CD14-positive monocyte (primary cell): Measurements from ENCODE around the gene NAA25. TPM values are rescaled to one million over a fixed set of nuclear protein-coding genes. Genes with fewer than 3 reads are reported as not detected.

Experiments
- DNase-seq, 3 donors: peaks; one replicate each; pipeline ENCODE4 v3.0.0-alpha.2; 2011 to 2022
- H2AFZ ChIP-seq: 2 replicates; pipeline ENCODE4 v1.6.0; 2012; ENCODE audit warnings: mild to moderate bottlenecking, low read depth, low read length, inconsistent platforms; ENCODE audit not compliant: insufficient read depth, poor library complexity, severe bottlenecking
- H3K27ac ChIP-seq, 2 donors: 1 replicate in 1 of 2; 2 replicates in 1 of 2; pipeline ENCODE4 v1.5.1; 2012 to 2013; ENCODE audit warnings: low read length in 2 of 2, control low read depth in 1 of 2, inconsistent platforms in 1 of 2, low read depth in 1 of 2, mild to moderate bottlenecking in 1 of 2
- H3K27me3 ChIP-seq, 2 donors: one replicate each; pipeline versions ENCODE4 v1.6.0 to v1.6.1; 2011 to 2013; ENCODE audit warnings: low read length in 2 of 2; ENCODE audit not compliant: control insufficient read depth in 2 of 2, insufficient read depth in 2 of 2
- H3K36me3 ChIP-seq, 2 donors: replicated peaks in 1 of 2; 1 replicate in 1 of 2; 2 replicates in 1 of 2; pipeline versions ENCODE4 v1.5.1 to v1.6.1; 2012 to 2013; ENCODE audit warnings: low read length in 2 of 2, control low read depth in 1 of 2, inconsistent platforms in 1 of 2, mild to moderate bottlenecking in 1 of 2; ENCODE audit not compliant: insufficient read depth in 2 of 2, control insufficient read depth in 1 of 2
- H3K4me1 ChIP-seq, 2 donors: 1 replicate in 1 of 2; 2 replicates in 1 of 2; pipeline versions ENCODE4 v1.5.1 to v1.6.1; 2012 to 2013; ENCODE audit warnings: low read length in 2 of 2, control low read depth in 1 of 2, inconsistent platforms in 1 of 2, mild to moderate bottlenecking in 1 of 2, moderate library complexity in 1 of 2; ENCODE audit not compliant: insufficient read depth in 2 of 2, control insufficient read depth in 1 of 2
- H3K4me2 ChIP-seq: replicated peaks from 2 replicates; pipeline ENCODE3; 2012; ENCODE audit warnings: low read length, moderate library complexity, mild to moderate bottlenecking; ENCODE audit not compliant: poor library complexity, severe bottlenecking; ENCODE audit errors: extremely low read depth
- H3K4me3 ChIP-seq, 3 experiments: fragments of 200-600 bp in 1 of 3; sonication (generic) in 1 of 3; replicated peaks in 1 of 3; 1 replicate in 2 of 3; 2 replicates in 1 of 3; pipeline ENCODE4 v1.5.1; 2011 to 2013; ENCODE audit warnings: low read length in 3 of 3, mild to moderate bottlenecking in 3 of 3, control low read depth in 2 of 3, low read depth in 2 of 3, inconsistent platforms in 1 of 3, moderate library complexity in 1 of 3
- H3K79me2 ChIP-seq: 2 replicates; pipeline ENCODE4 v1.6.0; 2012; ENCODE audit warnings: mild to moderate bottlenecking, control low read depth, inconsistent platforms, low read length, moderate library complexity; ENCODE audit not compliant: insufficient read depth
- H3K9ac ChIP-seq: 2 replicates; pipeline ENCODE4 v1.6.0; 2017; ENCODE audit warnings: low read length, mild to moderate bottlenecking; ENCODE audit not compliant: insufficient read depth, poor library complexity, severe bottlenecking
- H3K9me3 ChIP-seq, 2 donors: replicated peaks in 1 of 2; 1 replicate in 1 of 2; 2 replicates in 1 of 2; pipeline versions ENCODE4 v1.5.1 to v1.6.1; 2012 to 2013; ENCODE audit warnings: low read length in 2 of 2, control low read depth in 1 of 2; ENCODE audit not compliant: control insufficient read depth in 1 of 2, insufficient read depth in 1 of 2
- H4K20me1 ChIP-seq: 2 replicates; pipeline ENCODE4 v1.6.0; 2012; ENCODE audit warnings: mild to moderate bottlenecking, low read length, control low read depth, moderate library complexity; ENCODE audit not compliant: insufficient read depth
- H3K27ac Mint-ChIP-seq, 7 donors: one replicate each; pipeline ENCODE4 v1.8.0; 2020; ENCODE audit warnings: mild to moderate bottlenecking in 7 of 7, mixed read lengths in 7 of 7, moderate library complexity in 6 of 7, inconsistent platforms in 2 of 7
- H3K27me3 Mint-ChIP-seq, 3 donors: one replicate each; pipeline ENCODE4 v1.8.0; 2021 to 2022; ENCODE audit warnings: low read depth in 3 of 3, mild to moderate bottlenecking in 3 of 3, mixed read lengths in 3 of 3, moderate library complexity in 3 of 3, inconsistent platforms in 1 of 3
- H3K36me3 Mint-ChIP-seq, 2 donors: one replicate each; pipeline ENCODE4 v1.8.0; 2020; ENCODE audit warnings: mixed read lengths in 2 of 2, inconsistent platforms in 1 of 2, mild to moderate bottlenecking in 1 of 2
- H3K4me1 Mint-ChIP-seq: one replicate; pipeline ENCODE4 v1.8.0; 2020; ENCODE audit warnings: mild to moderate bottlenecking, mixed read lengths
- H3K4me3 Mint-ChIP-seq, 2 donors: one replicate each; pipeline ENCODE4 v1.8.0; 2020; ENCODE audit warnings: mild to moderate bottlenecking in 2 of 2, mixed read lengths in 2 of 2, moderate library complexity in 1 of 2
- H3K9me3 Mint-ChIP-seq, 7 donors: one replicate each; pipeline ENCODE4 v1.8.0; 2020 to 2022; ENCODE audit warnings: mixed read lengths in 7 of 7, mild to moderate bottlenecking in 6 of 7, moderate library complexity in 6 of 7, inconsistent platforms in 2 of 7
- CTCF ChIP-seq: fragments of 200-600 bp; IDR thresholded peaks from one replicate; pipeline ENCODE4 v1.8.0; 2022; ENCODE audit warnings: antibody characterized with exemption, mild to moderate bottlenecking
- WGBS: methylation state at CpG from one replicate; pipeline ENCODE4 v1.1.5; 2013; ENCODE audit warnings: missing lambda C conversion rate; ENCODE audit not compliant: insufficient coverage; 5-methylcytosine and 5-hydroxymethylcytosine counted together
- intact Hi-C, 2 donors: fragments of 100-400 bp; cut with micrococcal nuclease; formaldehyde crosslinking; loops; one replicate each; pipeline versions ENCODE4 v1.15.0 to v1.15.1; 2023
- polyA plus RNA-seq, 3 donors: library from polyadenylated mRNA; depleted of rRNA in 1 of 3; unstranded in 2 of 3; stranded (reverse) in 1 of 3; fragments of 300-500 nt in 2 of 3; fragments of >200 nt in 1 of 3; fragmentation: Illumina TruSeq in 2 of 3; gene quantifications; 1 replicate in 2 of 3; 2 replicates in 1 of 3; pipeline ENCODE4 v1.2.3, GENCODE V29; 2012 to 2021

The NAA25 gene
- polyA plus RNA-seq, 3 donors, result 4.3 to 7.9 (median 7.3) TPM

DNA sequence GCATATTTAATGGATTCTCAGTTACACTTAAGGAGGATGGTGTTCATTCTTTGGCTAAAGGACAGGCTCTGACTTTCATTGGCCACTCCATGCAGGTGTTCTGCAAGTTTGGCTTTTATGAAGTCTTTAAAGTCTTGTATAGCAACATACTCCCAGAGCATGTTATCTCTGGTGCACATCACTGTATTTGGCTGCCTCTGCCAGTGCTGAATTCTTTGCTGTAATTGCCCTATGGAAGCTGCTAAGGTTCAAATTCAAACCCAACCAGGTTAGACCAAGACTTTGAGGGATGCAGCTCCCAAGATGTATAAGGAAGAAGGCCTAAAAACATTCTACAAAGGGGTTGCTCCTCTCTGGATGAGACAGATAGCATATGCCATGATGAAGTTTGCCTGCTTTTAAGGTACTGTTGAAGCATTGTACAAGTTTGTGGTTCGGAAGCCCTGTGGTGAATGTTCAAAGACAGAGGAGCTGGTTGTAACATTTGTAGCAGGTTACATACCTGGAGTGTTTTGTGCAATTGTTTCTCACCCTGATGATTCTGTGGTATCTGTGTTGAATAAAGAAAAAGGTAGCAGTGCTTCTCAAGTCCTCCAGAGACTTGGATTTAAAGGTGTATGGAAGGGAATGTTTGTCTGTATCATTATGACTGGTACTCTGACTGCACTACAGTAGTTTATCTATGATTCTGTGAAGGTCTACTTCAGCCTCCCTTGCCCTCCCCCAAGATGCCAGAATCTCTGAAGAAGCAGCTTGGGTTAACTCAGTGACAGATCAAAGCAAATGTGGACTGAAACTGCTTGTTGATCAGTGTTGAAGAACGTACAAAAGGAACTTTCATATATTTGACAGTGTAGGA, 115.1 kb downstream of the NAA25 start:
- no peaks in the 10 kb centered on the region for H3K36me3 ChIP-seq
- TF ChIP-seq CTCF, result no peak
- DNase-seq, result no peak
- Mint-ChIP-seq H3K27me3 (peaks cover 0 to 3% (median 0%) of the 10 kb centered on the region in 3 donors), H3K27ac (peak overlapping the region in 1 of 7 donors; percentile 48), H3K4me3 (peak overlapping the region in 1 of 2 donors; percentile 21), H3K36me3 (peaks cover 3 to 7% of the 10 kb centered on the region in 2 donors), H3K4me1 (peaks cover 35% of the 10 kb centered on the region), H3K9me3 (no peaks in the 10 kb centered on the region)
- H3K9me3 ChIP-seq, result no peaks in the 10 kb centered on the region
- H3K4me1 ChIP-seq, result peaks cover 22 to 28% of the 10 kb centered on the region in 2 donors
- H3K4me3 ChIP-seq, result peak overlapping the region in 1 of 3 experiments; percentile 61
- intact Hi-C loops, result no loop called here
- WGBS, result 100% methylated on average over 1 of the region's 2 CpGs
- peak overlapping the region; percentile 70 for H3K4me2 ChIP-seq
- no peaks in the 10 kb centered on the region for H3K27me3 ChIP-seq
- no peaks in the 10 kb centered on the region for H4K20me1 ChIP-seq
- no peaks in the 10 kb centered on the region for H3K79me2 ChIP-seq
- no peak overlapping the region for H3K27ac ChIP-seq
- H2AFZ ChIP-seq, result no peak overlapping the region
- H3K9ac ChIP-seq, result no peak overlapping the region

GRCh38 chr12:111992464-111992863, 116.1 kb downstream of the NAA25 start:
- Histone ChIP-seq H3K4me2 (no peak overlapping the region), H3K4me1 (peaks cover 22 to 28% of the 10 kb centered on the region in 2 donors), H2AFZ (no peak overlapping the region), H3K9me3 (no peaks in the 10 kb centered on the region), H3K27ac (no peak overlapping the region), H3K36me3 (no peaks in the 10 kb centered on the region), H3K79me2 (no peaks in the 10 kb centered on the region), H4K20me1 (no peaks in the 10 kb centered on the region), H3K9ac (no peak overlapping the region), H3K4me3 (no peak overlapping the region), H3K27me3 (no peaks in the 10 kb centered on the region)
- intact Hi-C loops, result no loop called here
- Mint-ChIP-seq H3K27ac (no peak overlapping the region), H3K4me3 (no peak overlapping the region), H3K4me1 (peaks cover 34% of the 10 kb centered on the region), H3K9me3 (no peaks in the 10 kb centered on the region), H3K27me3 (peaks cover 0 to 3% (median 0%) of the 10 kb centered on the region in 3 donors), H3K36me3 (peaks cover 3 to 7% of the 10 kb centered on the region in 2 donors)
- no peak for TF ChIP-seq CTCF
- no peak for DNase-seq
- WGBS, result no CpG with 5 or more reads among the region's 6 CpGs
